Nephron progenitor cell (in vitro differentiated cells): ENCODE data around the gene CPOX.
"Not testable (repeated sequence)": the region's sequence is repeated elsewhere in the genome, so short reads cannot be mapped to it uniquely, and the experiment has no call there.

Source experiments
- DNase-seq: peaks from one replicate; pipeline ENCODE4 v3.0.0; 2021
- H3K27ac Mint-ChIP-seq: 2 replicates; pipeline ENCODE4 v1.8.0; 2021; ENCODE audit warnings: mild to moderate bottlenecking, moderate library complexity, mixed read lengths
- H3K27me3 Mint-ChIP-seq: 2 replicates; pipeline ENCODE4 v1.8.0; 2021; ENCODE audit warnings: mild to moderate bottlenecking, low read depth, mixed read lengths; ENCODE audit not compliant: poor library complexity
- H3K36me3 Mint-ChIP-seq: 2 replicates; pipeline ENCODE4 v1.8.0; 2021; ENCODE audit warnings: low read depth, mixed read lengths
- H3K4me1 Mint-ChIP-seq: 2 replicates; pipeline ENCODE4 v1.8.0; 2021; ENCODE audit warnings: mixed read lengths
- H3K4me3 Mint-ChIP-seq: 2 replicates; pipeline ENCODE4 v1.8.0; 2021; ENCODE audit warnings: mild to moderate bottlenecking, moderate library complexity, mixed read lengths
- H3K9me3 Mint-ChIP-seq: 2 replicates; pipeline ENCODE4 v1.8.0; 2021; ENCODE audit warnings: mild to moderate bottlenecking, moderate library complexity, mixed read lengths
- TF ChIP-seq, protein P1 (sequence below): fragments of 200-600 bp; sonication (generic); IDR thresholded peaks from 2 replicates; pipeline ENCODE4 v1.5.0; 2021; ENCODE audit warnings: antibody characterized with exemption

CPOX gene

DNA sequence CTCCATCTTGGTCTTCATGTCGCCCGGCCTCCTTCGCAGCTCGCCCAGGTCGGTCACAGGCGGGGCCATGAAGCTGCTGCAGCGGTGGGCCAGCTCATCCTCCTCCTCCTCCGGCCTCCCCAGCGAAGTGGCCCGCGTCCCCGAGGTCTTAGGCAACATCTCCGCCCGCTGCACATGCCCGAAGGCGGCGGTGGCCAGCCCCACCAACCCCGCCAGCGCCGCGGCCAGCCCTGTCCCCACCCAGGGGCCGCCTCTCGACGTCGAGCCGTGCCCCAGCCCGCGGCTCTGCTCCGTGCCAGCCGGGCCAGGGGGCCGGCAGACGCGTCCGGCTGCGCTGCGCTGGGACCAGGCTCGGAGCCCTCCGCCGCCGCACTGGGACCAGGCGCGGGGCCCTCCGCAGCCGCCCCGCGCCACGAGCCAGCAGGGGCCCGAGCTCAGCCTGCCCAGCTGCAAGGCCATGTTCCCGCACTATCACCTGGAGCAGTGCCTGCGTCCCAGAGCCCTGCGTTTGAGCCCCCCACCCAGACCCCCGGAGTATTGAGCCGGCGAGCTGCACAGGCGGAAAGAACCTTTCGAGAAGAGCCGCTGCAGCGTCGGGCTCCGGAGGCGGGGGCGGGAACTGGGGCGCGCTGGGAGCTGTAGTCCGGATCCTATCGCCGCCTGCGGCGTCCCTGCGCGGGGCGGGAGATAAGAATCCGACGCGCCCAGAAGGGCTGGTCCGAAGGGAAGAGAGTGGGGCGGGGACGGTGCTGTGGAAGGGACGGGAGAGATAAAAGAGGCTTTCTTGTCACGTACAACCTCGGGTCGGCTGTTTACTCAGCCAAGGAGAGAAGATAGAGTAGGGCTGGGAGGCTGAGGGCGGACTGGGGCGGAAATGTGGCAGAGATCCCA lies at the start of gene CPOX:
CPOX (minus strand) TSS at position 566 of the 891 bp plus-strand sequence; CDS start at position 459, 107 bp downstream.
- TF ChIP-seq, protein P1, sequence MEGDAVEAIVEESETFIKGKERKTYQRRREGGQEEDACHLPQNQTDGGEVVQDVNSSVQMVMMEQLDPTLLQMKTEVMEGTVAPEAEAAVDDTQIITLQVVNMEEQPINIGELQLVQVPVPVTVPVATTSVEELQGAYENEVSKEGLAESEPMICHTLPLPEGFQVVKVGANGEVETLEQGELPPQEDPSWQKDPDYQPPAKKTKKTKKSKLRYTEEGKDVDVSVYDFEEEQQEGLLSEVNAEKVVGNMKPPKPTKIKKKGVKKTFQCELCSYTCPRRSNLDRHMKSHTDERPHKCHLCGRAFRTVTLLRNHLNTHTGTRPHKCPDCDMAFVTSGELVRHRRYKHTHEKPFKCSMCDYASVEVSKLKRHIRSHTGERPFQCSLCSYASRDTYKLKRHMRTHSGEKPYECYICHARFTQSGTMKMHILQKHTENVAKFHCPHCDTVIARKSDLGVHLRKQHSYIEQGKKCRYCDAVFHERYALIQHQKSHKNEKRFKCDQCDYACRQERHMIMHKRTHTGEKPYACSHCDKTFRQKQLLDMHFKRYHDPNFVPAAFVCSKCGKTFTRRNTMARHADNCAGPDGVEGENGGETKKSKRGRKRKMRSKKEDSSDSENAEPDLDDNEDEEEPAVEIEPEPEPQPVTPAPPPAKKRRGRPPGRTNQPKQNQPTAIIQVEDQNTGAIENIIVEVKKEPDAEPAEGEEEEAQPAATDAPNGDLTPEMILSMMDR, result no peak
- peaks cover 5% of the 10 kb centered on the region for H3K27me3 Mint-ChIP-seq
- peaks cover 39% of the 10 kb centered on the region for H3K4me1 Mint-ChIP-seq
- H3K9me3 Mint-ChIP-seq, result no peaks in the 10 kb centered on the region
- DNase-seq, result peak; percentile 86
- peak within 1 kb of the TSS; percentile 95 for H3K4me3 Mint-ChIP-seq
- H3K36me3 Mint-ChIP-seq, result peaks cover 13% of the 10 kb centered on the region
- H3K27ac Mint-ChIP-seq, result peak within 1 kb of the TSS; percentile 58

- H3K4me3 Mint-ChIP-seq, H3K36me3 Mint-ChIP-seq, H3K27me3 Mint-ChIP-seq, DNase-seq, H3K4me1 Mint-ChIP-seq: not testable (repeated sequence)
- H3K27ac Mint-ChIP-seq, result peak overlapping the region; percentile 45
- H3K9me3 Mint-ChIP-seq, result peaks cover 33% of the 10 kb centered on the region
Measured at GRCh38 chr3:98642769-98643168, 49.4 kb upstream of the CPOX start.

DNA sequence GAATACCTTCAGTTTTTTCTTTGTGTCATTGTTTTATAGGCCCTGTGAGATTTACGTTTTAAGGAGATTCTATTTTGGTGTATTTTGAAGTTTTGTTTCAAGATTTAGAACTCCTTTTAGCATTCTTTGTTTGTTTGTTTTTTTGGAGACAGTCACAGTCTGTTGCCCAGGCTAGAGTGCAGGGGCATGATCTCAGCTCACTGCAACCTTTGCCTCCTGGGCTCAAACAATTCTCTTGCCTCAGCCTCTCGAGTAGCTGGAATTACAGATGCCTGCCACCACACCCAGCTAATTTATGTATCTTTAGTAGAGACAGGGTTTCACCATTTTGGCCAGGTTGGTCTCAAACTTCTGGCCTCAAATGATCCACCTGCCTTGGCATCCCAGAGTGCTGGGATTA lies 48.3 kb upstream of the CPOX start:
- H3K4me1 Mint-ChIP-seq, DNase-seq, H3K27me3 Mint-ChIP-seq, H3K36me3 Mint-ChIP-seq, H3K4me3 Mint-ChIP-seq, H3K27ac Mint-ChIP-seq: not testable (repeated sequence)
- peaks cover 33% of the 10 kb centered on the region for H3K9me3 Mint-ChIP-seq

- H3K4me1 Mint-ChIP-seq, H3K27ac Mint-ChIP-seq, H3K27me3 Mint-ChIP-seq: not testable (repeated sequence)
Measured at GRCh38 chr3:98638515-98638914, 45.1 kb upstream of the CPOX start.

DNA sequence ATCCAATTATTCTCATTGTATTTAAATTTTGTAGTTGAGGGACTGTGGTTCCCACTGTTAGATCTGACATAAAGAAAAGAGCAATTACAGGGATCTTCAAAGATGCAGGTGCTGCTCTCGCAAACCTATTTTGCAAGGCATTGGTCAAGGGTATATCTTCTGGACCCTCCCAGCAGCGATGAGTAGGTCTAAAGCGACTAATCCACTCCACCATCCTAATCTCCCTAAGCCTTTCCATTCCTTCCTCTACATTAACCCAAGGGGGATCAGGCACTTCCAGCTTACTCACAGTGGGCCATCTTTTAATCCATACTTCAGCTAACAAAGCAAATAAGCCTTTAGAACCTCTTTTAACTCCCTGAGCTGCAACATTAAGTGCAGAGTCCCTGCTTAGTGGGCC lies 37.0 kb upstream of the CPOX start:
- H3K36me3 Mint-ChIP-seq, result no peaks in the 10 kb centered on the region
- H3K9me3 Mint-ChIP-seq, result no peaks in the 10 kb centered on the region
- no peaks in the 10 kb centered on the region for H3K27me3 Mint-ChIP-seq
- no peak for DNase-seq
- TF ChIP-seq, protein P1, result no peak
- no peak overlapping the region for H3K27ac Mint-ChIP-seq
- no peaks in the 10 kb centered on the region for H3K4me1 Mint-ChIP-seq
- no peak overlapping the region for H3K4me3 Mint-ChIP-seq

More at GRCh38 chr3:98638515-98638914, 45.1 kb upstream of the CPOX start:
- H3K4me3 Mint-ChIP-seq, H3K36me3 Mint-ChIP-seq, DNase-seq: not testable (repeated sequence)
- H3K9me3 Mint-ChIP-seq, result peaks cover 31% of the 10 kb centered on the region

GRCh38 chr3:98628317-98628716 lies 34.9 kb upstream of the CPOX start:
- DNase-seq, result no peak
- Mint-ChIP-seq H3K9me3 (no peaks in the 10 kb centered on the region), H3K36me3 (no peaks in the 10 kb centered on the region), H3K27me3 (no peaks in the 10 kb centered on the region), H3K4me3 (no peak overlapping the region), H3K27ac (no peak overlapping the region), H3K4me1 (no peaks in the 10 kb centered on the region)
- TF ChIP-seq, protein P1, result no peak

DNA sequence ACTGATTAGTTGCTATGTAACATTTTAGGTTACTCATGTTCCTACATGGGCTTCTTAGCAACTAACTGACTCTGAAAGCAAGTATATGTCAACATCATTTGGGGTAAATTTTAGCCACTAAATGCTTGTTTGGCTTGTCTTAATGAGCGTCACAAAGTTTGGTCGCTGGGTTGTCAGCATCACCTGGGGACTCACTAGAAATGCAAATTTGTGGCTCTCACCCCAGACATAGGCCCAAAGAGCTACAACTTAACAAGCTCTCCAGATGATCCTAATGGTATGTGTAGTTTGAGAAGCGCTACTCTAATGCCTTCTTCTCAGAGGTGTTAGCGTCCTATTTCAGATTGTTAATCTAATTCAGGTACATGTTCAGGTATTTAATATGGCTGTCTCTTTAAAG lies 32.7 kb upstream of the CPOX start:
- no peak overlapping the region for H3K4me3 Mint-ChIP-seq
- no peaks in the 10 kb centered on the region for H3K9me3 Mint-ChIP-seq
- H3K27me3 Mint-ChIP-seq, result peaks cover 3% of the 10 kb centered on the region
- no peaks in the 10 kb centered on the region for H3K4me1 Mint-ChIP-seq
- TF ChIP-seq, protein P1, result no peak
- DNase-seq, result no peak
- no peaks in the 10 kb centered on the region for H3K36me3 Mint-ChIP-seq
- H3K27ac Mint-ChIP-seq, result no peak overlapping the region
